Esophagus squamous epithelium (tissue), 4 donors: ENCODE results near the gene MICAL2.

Source experiments
- CTCF ChIP-seq, 6 experiments: fragments of 450-650 bp in 4 of 6; fragments of 200-600 bp in 2 of 6; sonication (generic) in 2 of 6; IDR thresholded peaks; one replicate each; pipeline ENCODE4 v1.5.1; 2016 to 2019; ENCODE audit warnings: antibody characterized with exemption in 6 of 6, mild to moderate bottlenecking in 4 of 6, moderate library complexity in 4 of 6
- POLR2A ChIP-seq, 4 donors: fragments of 450-650 bp; IDR thresholded peaks; one replicate each; pipeline ENCODE4 v1.6.1; 2017; ENCODE audit warnings: antibody characterized with exemption in 4 of 4, mild to moderate bottlenecking in 4 of 4, moderate library complexity in 3 of 4

- TF ChIP-seq POLR2A (IDR thresholded peaks at IDR 0.05) (no peak), CTCF (IDR thresholded peaks at IDR 0.05) (no peak)
Measured at GRCh38 chr11:12298610-12299009, 188.2 kb downstream of the MICAL2 start.
